ENCODE measurements around the gene RAB17. TPM values are rescaled to one million over a fixed set of nuclear protein-coding genes. Genes with fewer than 3 reads are reported as not detected.

The RAB17 gene
- total and polyA plus RNA-seq, 2 of the 8 experiments (the other 6 are each of a cell fraction or from before 2014, with no cell fraction given) = 42.6 to 83.4 TPM

GRCh38 chr2:237555560-237555959 is 35.0 kb downstream of the RAB17 start:
- Histone ChIP-seq H3K23ac (ENCODE audit: insufficient read length) (no peak overlapping the region), H4K91ac (replicated peaks; ENCODE audit: insufficient read length, low read length) (no peak overlapping the region), H3K56ac (replicated peaks; ENCODE audit: insufficient read length, low read depth, low read length) (no peak overlapping the region), H2AFZ (ENCODE audit: low read length) (no peak overlapping the region), H4K8ac (ENCODE audit: extremely low read depth, insufficient read depth, low read length) (no peak overlapping the region), H2BK5ac (ENCODE audit: low read depth, low read length) (no peak overlapping the region), H2AK5ac (ENCODE audit: low read depth, low read length) (no peak overlapping the region), H3K18ac (ENCODE audit: extremely low read depth, low read length) (no peak overlapping the region), H3K9ac (replicated peaks in 1 of 4; ENCODE audit: extremely low read depth in 1 of 4, low read depth in 3 of 4, low read length in 3 of 4) (no peak overlapping the region), H3K79me2 (ENCODE audit: control insufficient read depth in 1 of 2, insufficient read depth in 2 of 2, low read length in 2 of 2) (no peaks in the 10 kb centered on the region), H3K4ac (replicated peaks; ENCODE audit: insufficient read length, low read depth, low read length) (no peak overlapping the region), H4K20me1 (replicated peaks in 1 of 2; ENCODE audit: control insufficient read depth in 1 of 2, insufficient read depth in 2 of 2, low read length in 2 of 2) (no peaks in the 10 kb centered on the region), H2BK120ac (replicated peaks; ENCODE audit: low read depth, low read length) (no peak overlapping the region), H3K4me2 (ENCODE audit: insufficient read depth in 1 of 2, low read depth in 2 of 2, low read length in 2 of 2) (no peak overlapping the region), H3K27ac (ENCODE audit: low read depth, low read length) (no peak overlapping the region), H3K79me1 (ENCODE audit: low read depth, low read length) (no peaks in the 10 kb centered on the region; the same call in 1 of the 2 replicates), H2BK15ac (ENCODE audit: low read length) (no peak overlapping the region), H3K4me3 (ENCODE audit: extremely low read depth in 1 of 4, insufficient read depth in 2 of 4, low read depth in 3 of 4, low read length in 4 of 4) (no peak overlapping the region), H4K5ac (ENCODE audit: insufficient read length, low read depth, low read length) (no peak overlapping the region), H3K23me2 (ENCODE audit: low read depth, low read length) (no peaks in the 10 kb centered on the region), H3K27me3 (replicated peaks in 1 of 4; ENCODE audit: control insufficient read depth in 3 of 4, extremely low read depth in 1 of 4, insufficient read depth in 3 of 4, low read length in 3 of 4) (no peaks in the 10 kb centered on the region; a peak in 1 of 7 replicates), H2BK12ac (ENCODE audit: low read depth, low read length) (no peak overlapping the region), H3K4me1 (replicated peaks in 1 of 4; ENCODE audit: control insufficient read depth in 3 of 4, insufficient read depth in 4 of 4, low read length in 3 of 4) (no peaks in the 10 kb centered on the region), H3K36me3 (ENCODE audit: control insufficient read depth in 2 of 4, insufficient read depth in 4 of 4, low read length in 3 of 4) (peaks cover 0 to 27% (median 12%) of the 10 kb centered on the region in 4 experiments; a peak in 4 of 8 replicates), H3K14ac (ENCODE audit: insufficient read length) (no peak overlapping the region), H2BK20ac (ENCODE audit: low read length) (no peak overlapping the region), H3K9me3 (ENCODE audit: insufficient read depth in 2 of 2, low read depth in 1 of 2, low read length in 1 of 2) (peaks cover 13 to 15% of the 10 kb centered on the region in 2 experiments; a peak in 3 of 4 replicates)
- 100% methylated on average over 1 of the region's 1 CpG; no CpG with 5 or more reads in 1 of the 2 experiments for WGBS, 2 experiments (ENCODE audit: extremely low coverage in 1 of 2, insufficient coverage in 1 of 2, insufficient read length in 1 of 2, insufficient replicate concordance in 2 of 2, low coverage in 1 of 2, low lambda C conversion rate in 2 of 2, missing lambda C conversion rate in 1 of 2)
- no peak for TF ChIP-seq JUND (IDR thresholded peaks at IDR 0.05; ENCODE audit: low read length)
- TF ChIP-seq ZNF274 (IDR thresholded peaks at IDR 0.05; ENCODE audit: borderline replicate concordance, extremely low read depth, low read length) = no peak
- no peak for TF ChIP-seq E2F6 (IDR thresholded peaks at IDR 0.05)
- TF ChIP-seq RBBP5 (IDR thresholded peaks at IDR 0.05; ENCODE audit: borderline replicate concordance, low read depth, low read length) = no peak
- no peak for TF ChIP-seq CREB1 (IDR thresholded peaks at IDR 0.05)
- TF ChIP-seq CBX5 (IDR thresholded peaks at IDR 0.05; ENCODE audit: low read depth, low read length) = no peak
- no peak for TF ChIP-seq GTF2F1 (IDR thresholded peaks at IDR 0.05; ENCODE audit: borderline replicate concordance, low read depth, low read length)
- POLR2A ChIA-PET (ENCODE audit: partially characterized antibody) = interaction anchor here (1.1 kb wide), 1 partner anchor 11 kb away, joined by 3 read pairs; no protein-coding TSS in a partner anchor
- FAIRE-seq (no peak), DNase-seq (ENCODE audit: low read depth in 1 of 2, low spot score in 2 of 2) (no peak)
- CTCF ChIA-PET (ENCODE audit: partially characterized antibody) = interaction anchor here (0.6 to 5.6 kb wide), 6 partner anchors 10 to 211 kb away, joined by 3 to 25 read pairs (median 3); no protein-coding TSS in a partner anchor

Data from H1 (cell line).